ENCODE measurements around the gene SMIM29. TPM values are rescaled to one million over a fixed set of nuclear protein-coding genes. Genes with fewer than 3 reads are reported as not detected.

SMIM29 gene
- total RNA-seq, 1 experiment from 2014 or later, result 25.1 TPM

DNA sequence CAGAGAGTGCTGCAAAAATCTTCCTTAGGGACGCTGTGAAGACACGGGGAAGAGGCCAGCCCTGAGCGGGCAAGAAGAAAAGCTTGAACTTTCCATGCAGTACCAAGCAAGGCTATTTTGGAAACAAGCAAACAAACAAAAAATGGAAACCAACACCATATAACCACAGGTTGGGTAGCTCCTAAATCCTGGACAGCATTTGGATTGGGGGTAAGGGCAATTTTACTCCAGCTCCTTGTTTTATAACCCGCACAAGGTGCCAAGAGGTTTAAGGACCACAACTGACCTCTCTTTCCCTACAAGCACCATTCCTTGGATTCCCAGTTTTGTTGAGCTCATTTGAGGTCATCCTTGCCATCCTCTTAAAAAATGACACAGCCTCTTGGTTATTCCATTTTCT is 31.4 kb upstream of the SMIM29 start (continued):
- TF ChIP-seq EZH2phosphoT487 (IDR thresholded peaks at IDR 0.05; ENCODE audit: borderline replicate concordance) (no peak), POLR2A (IDR thresholded peaks at IDR 0.05; ENCODE audit: borderline replicate concordance, extremely low read depth, insufficient read depth, insufficient read length) (no peak)

- DNase-seq (ENCODE audit: low read depth, low spot score) (no peak), ATAC-seq (no peak)
- TF ChIP-seq ELF1 (IDR thresholded peaks at IDR 0.05; ENCODE audit: borderline replicate concordance, low read depth) (no peak), CTCF (IDR thresholded peaks at IDR 0.05 in 2 of 3, conservative IDR thresholded peaks at IDR 0.05 in 1 of 3; ENCODE audit: borderline replicate concordance in 1 of 3, insufficient read depth in 1 of 3, low read depth in 2 of 3, low read length in 2 of 3) (no peak), YY1 (IDR thresholded peaks at IDR 0.05; ENCODE audit: extremely low read depth, insufficient replicate concordance, low read depth, low read length) (no peak), FOSL1 (IDR thresholded peaks at IDR 0.05; ENCODE audit: low read depth) (no peak), POLR2A (IDR thresholded peaks at IDR 0.05; ENCODE audit: borderline replicate concordance, extremely low read depth, insufficient read depth, insufficient read length) (no peak), RAD21 (IDR thresholded peaks at IDR 0.05; ENCODE audit: low read depth) (no peak), ZFX (IDR thresholded peaks at IDR 0.05) (no peak), ZNF274 (IDR thresholded peaks at IDR 0.05; ENCODE audit: low read depth, low read length) (no peak), EGR1 (IDR thresholded peaks at IDR 0.05; ENCODE audit: low read depth) (no peak), TCF7L2 (IDR thresholded peaks at IDR 0.05; ENCODE audit: borderline replicate concordance, extremely low read depth, insufficient read depth, insufficient read length) (no peak), SP1 (IDR thresholded peaks at IDR 0.05; ENCODE audit: low read depth) (no peak), CBX3 (IDR thresholded peaks at IDR 0.05; ENCODE audit: low read depth) (no peak), EZH2phosphoT487 (IDR thresholded peaks at IDR 0.05; ENCODE audit: borderline replicate concordance) (no peak), EZH2 (IDR thresholded peaks at IDR 0.05) (no peak)
- TF ChIP-seq, protein P1, sequence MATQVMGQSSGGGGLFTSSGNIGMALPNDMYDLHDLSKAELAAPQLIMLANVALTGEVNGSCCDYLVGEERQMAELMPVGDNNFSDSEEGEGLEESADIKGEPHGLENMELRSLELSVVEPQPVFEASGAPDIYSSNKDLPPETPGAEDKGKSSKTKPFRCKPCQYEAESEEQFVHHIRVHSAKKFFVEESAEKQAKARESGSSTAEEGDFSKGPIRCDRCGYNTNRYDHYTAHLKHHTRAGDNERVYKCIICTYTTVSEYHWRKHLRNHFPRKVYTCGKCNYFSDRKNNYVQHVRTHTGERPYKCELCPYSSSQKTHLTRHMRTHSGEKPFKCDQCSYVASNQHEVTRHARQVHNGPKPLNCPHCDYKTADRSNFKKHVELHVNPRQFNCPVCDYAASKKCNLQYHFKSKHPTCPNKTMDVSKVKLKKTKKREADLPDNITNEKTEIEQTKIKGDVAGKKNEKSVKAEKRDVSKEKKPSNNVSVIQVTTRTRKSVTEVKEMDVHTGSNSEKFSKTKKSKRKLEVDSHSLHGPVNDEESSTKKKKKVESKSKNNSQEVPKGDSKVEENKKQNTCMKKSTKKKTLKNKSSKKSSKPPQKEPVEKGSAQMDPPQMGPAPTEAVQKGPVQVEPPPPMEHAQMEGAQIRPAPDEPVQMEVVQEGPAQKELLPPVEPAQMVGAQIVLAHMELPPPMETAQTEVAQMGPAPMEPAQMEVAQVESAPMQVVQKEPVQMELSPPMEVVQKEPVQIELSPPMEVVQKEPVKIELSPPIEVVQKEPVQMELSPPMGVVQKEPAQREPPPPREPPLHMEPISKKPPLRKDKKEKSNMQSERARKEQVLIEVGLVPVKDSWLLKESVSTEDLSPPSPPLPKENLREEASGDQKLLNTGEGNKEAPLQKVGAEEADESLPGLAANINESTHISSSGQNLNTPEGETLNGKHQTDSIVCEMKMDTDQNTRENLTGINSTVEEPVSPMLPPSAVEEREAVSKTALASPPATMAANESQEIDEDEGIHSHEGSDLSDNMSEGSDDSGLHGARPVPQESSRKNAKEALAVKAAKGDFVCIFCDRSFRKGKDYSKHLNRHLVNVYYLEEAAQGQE (IDR thresholded peaks at IDR 0.05; ENCODE audit: low read depth), result no peak
- TF ChIP-seq, protein P2, sequence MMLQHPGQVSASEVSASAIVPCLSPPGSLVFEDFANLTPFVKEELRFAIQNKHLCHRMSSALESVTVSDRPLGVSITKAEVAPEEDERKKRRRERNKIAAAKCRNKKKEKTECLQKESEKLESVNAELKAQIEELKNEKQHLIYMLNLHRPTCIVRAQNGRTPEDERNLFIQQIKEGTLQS (IDR thresholded peaks at IDR 0.05), result no peak
- TF ChIP-seq, protein P3, sequence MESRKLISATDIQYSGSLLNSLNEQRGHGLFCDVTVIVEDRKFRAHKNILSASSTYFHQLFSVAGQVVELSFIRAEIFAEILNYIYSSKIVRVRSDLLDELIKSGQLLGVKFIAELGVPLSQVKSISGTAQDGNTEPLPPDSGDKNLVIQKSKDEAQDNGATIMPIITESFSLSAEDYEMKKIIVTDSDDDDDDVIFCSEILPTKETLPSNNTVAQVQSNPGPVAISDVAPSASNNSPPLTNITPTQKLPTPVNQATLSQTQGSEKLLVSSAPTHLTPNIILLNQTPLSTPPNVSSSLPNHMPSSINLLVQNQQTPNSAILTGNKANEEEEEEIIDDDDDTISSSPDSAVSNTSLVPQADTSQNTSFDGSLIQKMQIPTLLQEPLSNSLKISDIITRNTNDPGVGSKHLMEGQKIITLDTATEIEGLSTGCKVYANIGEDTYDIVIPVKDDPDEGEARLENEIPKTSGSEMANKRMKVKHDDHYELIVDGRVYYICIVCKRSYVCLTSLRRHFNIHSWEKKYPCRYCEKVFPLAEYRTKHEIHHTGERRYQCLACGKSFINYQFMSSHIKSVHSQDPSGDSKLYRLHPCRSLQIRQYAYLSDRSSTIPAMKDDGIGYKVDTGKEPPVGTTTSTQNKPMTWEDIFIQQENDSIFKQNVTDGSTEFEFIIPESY (IDR thresholded peaks at IDR 0.05; ENCODE audit: extremely low read depth, insufficient replicate concordance, low read length), result no peak
- TF ChIP-seq, protein P4, sequence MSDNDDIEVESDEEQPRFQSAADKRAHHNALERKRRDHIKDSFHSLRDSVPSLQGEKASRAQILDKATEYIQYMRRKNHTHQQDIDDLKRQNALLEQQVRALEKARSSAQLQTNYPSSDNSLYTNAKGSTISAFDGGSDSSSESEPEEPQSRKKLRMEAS (IDR thresholded peaks at IDR 0.05), result no peak
- no peaks in the 10 kb centered on the region for H3K4me1 ChIP-seq (ENCODE audit: control insufficient read depth in 1 of 2, insufficient read depth in 2 of 2, low read length in 2 of 2)
- no peak overlapping the region for H2AFZ ChIP-seq (ENCODE audit: low read depth, low read length, poor library complexity, severe bottlenecking)
- no peak overlapping the region for H3K27ac ChIP-seq (ENCODE audit: low read depth, low read length)
- intact Hi-C loops (cut with micrococcal nuclease), result no loop called here
- no peak overlapping the region for H3K4me2 ChIP-seq (ENCODE audit: low read length)
- H3K4me3 ChIP-seq (replicated peaks in 1 of 2; ENCODE audit: low read depth in 1 of 2, low read length in 2 of 2), result no peak overlapping the region
- no peaks in the 10 kb centered on the region for H3K9me3 ChIP-seq (ENCODE audit: control insufficient read depth in 1 of 2, insufficient read depth in 1 of 2, low read depth in 1 of 2, low read length in 2 of 2)
- POLR2A ChIA-PET, result no interaction called here
- no peak overlapping the region for H3K9ac ChIP-seq (ENCODE audit: low read length)
- no TSS peak for BruUV-seq (replicated peaks)
- RAD21 ChIA-PET (ENCODE audit: low non-redundant PET in 1 of 2, low total read pairs in 2 of 2, uncharacterized antibody in 2 of 2, unreplicated experiment in 2 of 2), result no interaction called here
- no peaks in the 10 kb centered on the region for H3K27me3 ChIP-seq (ENCODE audit: insufficient read depth, low read length)
- no peaks in the 10 kb centered on the region for H3K79me2 ChIP-seq (ENCODE audit: insufficient read depth, low read length)
- CTCF ChIA-PET, result no interaction called here
- H3K9me2 ChIP-seq (ENCODE audit: insufficient read depth), result no peaks in the 10 kb centered on the region
- no peaks in the 10 kb centered on the region for H3K36me3 ChIP-seq (ENCODE audit: control insufficient read depth in 1 of 2, insufficient read depth in 2 of 2, low read length in 2 of 2)
- H4K20me1 ChIP-seq (ENCODE audit: insufficient read depth), result no peaks in the 10 kb centered on the region
These were observed 30.0 kb upstream of the SMIM29 start for GRCh38 chr6:34278833-34279232.
